SK-N-SH treated with all-trans-retinoic acid at 6 μM for 48 hours (cell line): Measurements from ENCODE around the gene FPGS.

Experiments used
- ATAC-seq: fragments of 200-7000 bp; cut with Tn5 transposase; 3 replicates; pipeline ENCODE4 v1.9.1; 2020; ENCODE audit warnings: mild to moderate bottlenecking, moderate library complexity
- ARNTL ChIP-seq: fragments of 450-650 bp; formaldehyde crosslinking; IDR thresholded peaks from 2 replicates; pipeline ENCODE4 v1.5.0; 2020; ENCODE audit warnings: low read depth, mild to moderate bottlenecking, moderate library complexity, borderline replicate concordance
- CREB5 ChIP-seq: fragments of 250-450 bp; sonication (Bioruptor Pico); IDR thresholded peaks from 2 replicates; pipeline ENCODE4 v1.5.1; 2020; ENCODE audit warnings: low read depth, mild to moderate bottlenecking, moderate library complexity
- CSDC2 ChIP-seq: fragments of 250-450 bp; sonication (Bioruptor Pico); IDR thresholded peaks from 2 replicates; pipeline ENCODE4 v1.5.0; 2020; ENCODE audit warnings: mild to moderate bottlenecking, moderate library complexity
- CSRNP3 ChIP-seq: fragments of 250-450 bp; sonication (Bioruptor Pico); IDR thresholded peaks from 2 replicates; pipeline ENCODE4 v1.5.1; 2021; ENCODE audit warnings: mild to moderate bottlenecking, moderate library complexity
- ESRRG ChIP-seq: fragments of 250-450 bp; sonication (Bioruptor Pico); IDR thresholded peaks from 2 replicates; pipeline ENCODE4 v1.6.1; 2021; ENCODE audit warnings: mild to moderate bottlenecking
- ISL1 ChIP-seq: fragments of 250-450 bp; sonication (Bioruptor Pico); IDR thresholded peaks from 2 replicates; pipeline ENCODE4 v2.1.2; 2022; ENCODE audit warnings: mild to moderate bottlenecking, moderate library complexity
- OSR1 ChIP-seq: fragments of 250-450 bp; sonication (Bioruptor Pico); IDR thresholded peaks from 2 replicates; pipeline ENCODE4 v1.8.0; 2022; ENCODE audit warnings: moderate library complexity, mild to moderate bottlenecking, inconsistent platforms
- POU6F1 ChIP-seq: fragments of 250-450 bp; sonication (Bioruptor Pico); IDR thresholded peaks from 2 replicates; pipeline ENCODE4 v1.8.0; 2021; ENCODE audit warnings: low read depth, mild to moderate bottlenecking, moderate library complexity, borderline replicate concordance
- PPARA ChIP-seq: fragments of 250-450 bp; sonication (Bioruptor Pico); IDR thresholded peaks from 2 replicates; pipeline ENCODE4 v1.5.0; 2020; ENCODE audit warnings: mild to moderate bottlenecking, borderline replicate concordance
- RARB ChIP-seq: fragments of 250-450 bp; sonication (Bioruptor Pico); IDR thresholded peaks from 2 replicates; pipeline ENCODE4 v1.8.0; 2021; ENCODE audit warnings: mild to moderate bottlenecking, moderate library complexity
- SNAI2 ChIP-seq: fragments of 250-450 bp; sonication (Bioruptor Pico); IDR thresholded peaks from 2 replicates; pipeline ENCODE4 v1.5.0; 2020; ENCODE audit warnings: mild to moderate bottlenecking, moderate library complexity
- TCF4 ChIP-seq: fragments of 250-450 bp; sonication (Bioruptor Pico); IDR thresholded peaks from 2 replicates; pipeline ENCODE4 v1.8.0; 2021; ENCODE audit warnings: mild to moderate bottlenecking, moderate library complexity, borderline replicate concordance
- ZC3H10 ChIP-seq: fragments of 250-450 bp; sonication (Bioruptor Pico); IDR thresholded peaks from 2 replicates; pipeline ENCODE4 v1.5.1; 2021; ENCODE audit warnings: mild to moderate bottlenecking, moderate library complexity
- ZNF565 ChIP-seq: fragments of 450-650 bp; formaldehyde crosslinking; conservative IDR thresholded peaks from 2 replicates; pipeline ENCODE4 v1.5.0; 2020; ENCODE audit warnings: low read depth, mild to moderate bottlenecking, moderate library complexity
- ZNF70 ChIP-seq: fragments of 450-650 bp; formaldehyde crosslinking; IDR thresholded peaks from 2 replicates; pipeline ENCODE4 v1.5.0; 2020; ENCODE audit warnings: mild to moderate bottlenecking, moderate library complexity
- ZNF8 ChIP-seq: fragments of 450-650 bp; formaldehyde crosslinking; IDR thresholded peaks from 2 replicates; pipeline ENCODE4 v1.5.0; 2020; ENCODE audit warnings: mild to moderate bottlenecking, moderate library complexity
- TF ChIP-seq, protein P1 (sequence below): fragments of 250-450 bp; sonication (Bioruptor Pico); IDR thresholded peaks from 2 replicates; pipeline ENCODE4 v1.5.0; 2020; ENCODE audit warnings: mild to moderate bottlenecking, moderate library complexity
- TF ChIP-seq, protein P2 (sequence below): fragments of 250-450 bp; sonication (Bioruptor Pico); IDR thresholded peaks from 2 replicates; pipeline ENCODE4 v1.8.0; 2020; ENCODE audit warnings: mild to moderate bottlenecking, moderate library complexity, borderline replicate concordance

FPGS gene

GRCh38 chr9:127786773-127787104 lies 15.9 kb upstream of the FPGS start (continued):
- TF ChIP-seq, protein P1, sequence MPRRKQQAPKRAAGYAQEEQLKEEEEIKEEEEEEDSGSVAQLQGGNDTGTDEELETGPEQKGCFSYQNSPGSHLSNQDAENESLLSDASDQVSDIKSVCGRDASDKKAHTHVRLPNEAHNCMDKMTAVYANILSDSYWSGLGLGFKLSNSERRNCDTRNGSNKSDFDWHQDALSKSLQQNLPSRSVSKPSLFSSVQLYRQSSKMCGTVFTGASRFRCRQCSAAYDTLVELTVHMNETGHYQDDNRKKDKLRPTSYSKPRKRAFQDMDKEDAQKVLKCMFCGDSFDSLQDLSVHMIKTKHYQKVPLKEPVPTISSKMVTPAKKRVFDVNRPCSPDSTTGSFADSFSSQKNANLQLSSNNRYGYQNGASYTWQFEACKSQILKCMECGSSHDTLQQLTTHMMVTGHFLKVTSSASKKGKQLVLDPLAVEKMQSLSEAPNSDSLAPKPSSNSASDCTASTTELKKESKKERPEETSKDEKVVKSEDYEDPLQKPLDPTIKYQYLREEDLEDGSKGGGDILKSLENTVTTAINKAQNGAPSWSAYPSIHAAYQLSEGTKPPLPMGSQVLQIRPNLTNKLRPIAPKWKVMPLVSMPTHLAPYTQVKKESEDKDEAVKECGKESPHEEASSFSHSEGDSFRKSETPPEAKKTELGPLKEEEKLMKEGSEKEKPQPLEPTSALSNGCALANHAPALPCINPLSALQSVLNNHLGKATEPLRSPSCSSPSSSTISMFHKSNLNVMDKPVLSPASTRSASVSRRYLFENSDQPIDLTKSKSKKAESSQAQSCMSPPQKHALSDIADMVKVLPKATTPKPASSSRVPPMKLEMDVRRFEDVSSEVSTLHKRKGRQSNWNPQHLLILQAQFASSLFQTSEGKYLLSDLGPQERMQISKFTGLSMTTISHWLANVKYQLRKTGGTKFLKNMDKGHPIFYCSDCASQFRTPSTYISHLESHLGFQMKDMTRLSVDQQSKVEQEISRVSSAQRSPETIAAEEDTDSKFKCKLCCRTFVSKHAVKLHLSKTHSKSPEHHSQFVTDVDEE (CRISPR knock-in tag) = no peak
- no peak for TF ChIP-seq ARNTL (CRISPR knock-in tag)
- no peak for TF ChIP-seq RARB (CRISPR knock-in tag)

DNA sequence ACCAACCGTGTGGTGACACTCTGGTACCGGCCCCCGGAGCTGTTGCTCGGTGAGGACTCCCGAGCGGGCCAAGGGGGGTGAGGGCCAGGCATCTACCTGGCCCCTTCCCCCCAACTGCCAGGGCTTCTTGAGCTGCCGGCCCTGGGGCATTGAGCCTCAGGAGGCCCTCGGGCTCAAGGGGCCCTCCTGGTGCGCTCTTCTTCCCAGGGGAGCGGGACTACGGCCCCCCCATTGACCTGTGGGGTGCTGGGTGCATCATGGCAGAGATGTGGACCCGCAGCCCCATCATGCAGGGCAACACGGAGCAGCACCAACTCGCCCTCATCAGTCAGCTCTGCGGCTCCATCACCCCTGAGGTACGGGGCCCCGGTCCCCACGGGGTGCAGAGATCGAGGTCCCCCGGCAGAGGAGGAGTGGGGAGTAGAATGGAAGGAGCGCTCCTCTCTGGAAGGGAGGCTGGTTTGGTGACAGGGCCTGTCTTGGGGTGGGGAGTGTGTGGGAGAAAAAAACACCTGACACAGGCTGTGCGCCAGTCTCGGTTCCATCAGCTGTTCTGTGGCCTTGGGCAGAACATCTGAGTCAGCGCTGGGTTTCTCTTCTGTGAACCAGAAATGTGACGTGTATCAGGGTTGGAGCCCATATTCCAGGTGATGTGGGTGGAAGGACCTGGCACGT lies 14.2 kb upstream of the FPGS start:
- no peak for TF ChIP-seq ESRRG (CRISPR knock-in tag)
- no peak for TF ChIP-seq ZC3H10 (CRISPR knock-in tag)
- no peak for TF ChIP-seq ARNTL (CRISPR knock-in tag)
- TF ChIP-seq POU6F1 (CRISPR knock-in tag) = no peak
- TF ChIP-seq TCF4 (CRISPR knock-in tag) = no peak
- TF ChIP-seq CSRNP3 = no peak
- no peak for TF ChIP-seq ZNF565 (CRISPR knock-in tag)
- no peak for TF ChIP-seq ISL1 (CRISPR knock-in tag)
- TF ChIP-seq, protein P1 (CRISPR knock-in tag) = no peak
- TF ChIP-seq CREB5 (CRISPR knock-in tag) = no peak
- no peak for TF ChIP-seq ZNF8 (CRISPR knock-in tag)
- TF ChIP-seq ZNF70 (CRISPR knock-in tag) = no peak
- no peak for TF ChIP-seq PPARA (CRISPR knock-in tag)
- TF ChIP-seq OSR1 (CRISPR knock-in tag) = no peak
- no peak for TF ChIP-seq SNAI2 (CRISPR knock-in tag)
- no peak for TF ChIP-seq CSDC2 (CRISPR knock-in tag)
- ATAC-seq = no peak

- no peak for ATAC-seq
Measured at GRCh38 chr9:127789179-127789578, 13.5 kb upstream of the FPGS start.

More at GRCh38 chr9:127789179-127789578, 13.5 kb upstream of the FPGS start:
- TF ChIP-seq CSDC2 (CRISPR knock-in tag) = no peak
- no peak for TF ChIP-seq PPARA (CRISPR knock-in tag)
- TF ChIP-seq, protein P2, sequence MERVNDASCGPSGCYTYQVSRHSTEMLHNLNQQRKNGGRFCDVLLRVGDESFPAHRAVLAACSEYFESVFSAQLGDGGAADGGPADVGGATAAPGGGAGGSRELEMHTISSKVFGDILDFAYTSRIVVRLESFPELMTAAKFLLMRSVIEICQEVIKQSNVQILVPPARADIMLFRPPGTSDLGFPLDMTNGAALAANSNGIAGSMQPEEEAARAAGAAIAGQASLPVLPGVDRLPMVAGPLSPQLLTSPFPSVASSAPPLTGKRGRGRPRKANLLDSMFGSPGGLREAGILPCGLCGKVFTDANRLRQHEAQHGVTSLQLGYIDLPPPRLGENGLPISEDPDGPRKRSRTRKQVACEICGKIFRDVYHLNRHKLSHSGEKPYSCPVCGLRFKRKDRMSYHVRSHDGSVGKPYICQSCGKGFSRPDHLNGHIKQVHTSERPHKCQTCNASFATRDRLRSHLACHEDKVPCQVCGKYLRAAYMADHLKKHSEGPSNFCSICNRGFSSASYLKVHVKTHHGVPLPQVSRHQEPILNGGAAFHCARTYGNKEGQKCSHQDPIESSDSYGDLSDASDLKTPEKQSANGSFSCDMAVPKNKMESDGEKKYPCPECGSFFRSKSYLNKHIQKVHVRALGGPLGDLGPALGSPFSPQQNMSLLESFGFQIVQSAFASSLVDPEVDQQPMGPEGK (CRISPR knock-in tag) = no peak
- TF ChIP-seq CSRNP3 = no peak
- no peak for TF ChIP-seq RARB (CRISPR knock-in tag)
- TF ChIP-seq POU6F1 (CRISPR knock-in tag) = no peak
